OCI-M2 (cell line): ENCODE measurements around the gene TOPAZ1.

Experiments
- DNase-seq: peaks from one replicate; lab custom pipeline; 2025; ENCODE audit not compliant: unreplicated experiment; lab: John Stamatoyannopoulos, UW

The TOPAZ1 gene

GRCh38 chr3:44242721-44243120 lies 1.0 kb downstream of the TOPAZ1 start:
- DNase-seq, result no peak

- no peak for DNase-seq
These were observed 6.5 kb downstream of the TOPAZ1 start for GRCh38 chr3:44248152-44248551.

GRCh38 chr3:44252332-44252959 lies 10.8 kb downstream of the TOPAZ1 start:
- DNase-seq, result no peak

GRCh38 chr3:44259404-44259803 lies 17.7 kb downstream of the TOPAZ1 start:
- no peak for DNase-seq

- no peak for DNase-seq
These were observed 22.5 kb downstream of the TOPAZ1 start for GRCh38 chr3:44264146-44264545.

GRCh38 chr3:44265815-44266214 lies 24.1 kb downstream of the TOPAZ1 start:
- no peak for DNase-seq

- DNase-seq, result no peak
These were observed 30.5 kb downstream of the TOPAZ1 start for GRCh38 chr3:44272191-44272590.

GRCh38 chr3:44277925-44278324 lies 36.2 kb downstream of the TOPAZ1 start:
- DNase-seq, result no peak

GRCh38 chr3:44280077-44280476 lies 38.4 kb downstream of the TOPAZ1 start:
- DNase-seq, result no peak

- no peak for DNase-seq
These were observed 38.9 kb downstream of the TOPAZ1 start for GRCh38 chr3:44280631-44281030.

- no peak for DNase-seq
These were observed 43.3 kb downstream of the TOPAZ1 start for GRCh38 chr3:44284949-44285348.

- no peak for DNase-seq
These were observed 48.3 kb downstream of the TOPAZ1 start for GRCh38 chr3:44289882-44290462.

GRCh38 chr3:44292276-44292675 lies 50.6 kb downstream of the TOPAZ1 start:
- DNase-seq, result no peak

GRCh38 chr3:44292947-44293346 lies 51.3 kb downstream of the TOPAZ1 start:
- no peak for DNase-seq

GRCh38 chr3:44297255-44297654 lies 55.6 kb downstream of the TOPAZ1 start:
- no peak for DNase-seq

- no peak for DNase-seq
These were observed 60.1 kb downstream of the TOPAZ1 start for GRCh38 chr3:44301746-44302145.

GRCh38 chr3:44309500-44309899 lies 67.8 kb downstream of the TOPAZ1 start:
- DNase-seq, result no peak

- DNase-seq, result no peak
These were observed 77.2 kb downstream of the TOPAZ1 start for GRCh38 chr3:44318891-44319311.

- DNase-seq, result no peak
These were observed 79.6 kb downstream of the TOPAZ1 start for GRCh38 chr3:44321335-44321734.

- DNase-seq, result no peak
These were observed 81.8 kb downstream of the TOPAZ1 start for GRCh38 chr3:44323341-44323955.

- DNase-seq, result no peak
These were observed 82.9 kb downstream of the TOPAZ1 start for GRCh38 chr3:44324584-44324983.

GRCh38 chr3:44326019-44326418 lies 84.3 kb downstream of the TOPAZ1 start:
- no peak for DNase-seq

- DNase-seq, result no peak
These were observed 84.8 kb downstream of the TOPAZ1 start for GRCh38 chr3:44326515-44326914.
